GM18507 (cell line): ENCODE measurements around the gene LYZL4.

Experiments used
- DNase-seq: peaks from one replicate; pipeline ENCODE4 v3.0.0; 2011; ENCODE audit warnings: low read depth; ENCODE audit not compliant: insufficient read length; ENCODE audit errors: extremely low spot score
- FAIRE-seq: peaks from 2 replicates; lab custom pipeline; 2011; peaks lifted over from hg19 to GRCh38; lab: Jason Lieb, UNC

The LYZL4 gene

DNA sequence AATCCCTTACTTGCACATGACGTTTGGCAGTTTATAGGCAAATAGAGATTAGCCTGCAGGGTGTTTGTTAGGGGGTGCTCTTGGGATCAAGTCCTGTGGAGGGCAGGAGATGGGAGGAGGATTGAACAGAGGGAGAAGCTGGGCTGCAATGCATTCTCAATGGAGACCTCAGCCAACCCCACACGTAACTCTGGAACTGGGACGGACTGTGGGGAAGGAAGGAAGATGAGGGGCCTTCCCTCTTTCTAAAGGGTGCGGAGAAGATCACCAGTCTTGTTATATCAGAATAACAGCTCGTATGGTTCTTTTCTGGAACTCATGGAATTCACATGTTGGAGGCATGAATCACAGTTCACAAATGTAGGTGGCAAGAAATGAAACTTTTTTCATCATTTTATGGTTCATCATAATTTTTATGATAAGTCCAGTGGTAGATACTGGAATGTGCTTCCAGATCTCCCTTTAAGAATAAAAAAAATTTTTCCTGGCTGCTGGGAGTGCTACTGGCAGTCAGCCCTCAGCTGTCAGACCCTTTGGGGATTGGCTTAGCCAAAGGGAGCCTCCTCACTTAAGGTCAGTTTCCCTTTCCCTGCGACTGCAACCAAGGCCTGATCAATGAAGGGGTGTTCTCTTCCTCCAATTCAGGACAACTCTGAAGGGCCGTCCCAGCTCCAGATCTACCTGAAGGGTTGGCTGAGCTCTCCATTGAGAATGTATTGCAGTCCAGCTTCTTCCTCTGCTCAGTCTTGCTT is 20.5 kb upstream of the LYZL4 start:
- no peak for DNase-seq
- no peak for FAIRE-seq

- no peak for FAIRE-seq
- no peak for DNase-seq
Observed at GRCh38 chr3:42428830-42429229, 18.4 kb upstream of the LYZL4 start.

DNA sequence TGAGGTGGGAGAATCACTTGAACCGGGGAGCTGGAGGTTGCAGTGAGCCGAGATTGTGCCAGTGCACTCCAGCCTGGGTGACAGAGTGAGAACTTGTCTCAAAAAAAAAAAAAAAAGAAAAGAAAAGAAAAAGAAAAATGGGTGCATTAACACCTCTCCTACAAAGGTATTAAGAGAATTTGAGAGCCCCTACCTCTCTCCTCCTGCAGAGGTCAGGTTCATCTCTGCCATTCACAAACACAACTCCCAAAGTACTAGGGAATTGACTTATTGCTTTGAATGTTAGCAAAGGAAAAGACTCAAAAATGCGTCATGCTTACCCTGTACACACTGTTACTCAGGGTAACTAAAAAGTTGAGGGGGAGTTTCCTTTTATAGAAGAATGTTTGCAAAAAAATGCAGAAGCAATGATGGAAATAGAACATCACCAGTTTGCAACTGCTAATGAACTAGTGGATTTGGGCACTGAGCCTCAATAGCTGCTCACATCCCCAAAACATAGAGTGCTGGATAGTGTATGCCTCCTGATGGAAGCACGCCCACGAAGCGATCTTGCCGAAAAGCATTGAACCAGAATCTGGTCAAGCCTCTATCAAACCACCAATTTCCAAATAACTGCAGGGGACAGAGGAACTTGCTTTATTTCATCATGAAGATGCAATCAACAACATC is 15.5 kb upstream of the LYZL4 start:
- DNase-seq (no peak), FAIRE-seq (no peak)

DNA sequence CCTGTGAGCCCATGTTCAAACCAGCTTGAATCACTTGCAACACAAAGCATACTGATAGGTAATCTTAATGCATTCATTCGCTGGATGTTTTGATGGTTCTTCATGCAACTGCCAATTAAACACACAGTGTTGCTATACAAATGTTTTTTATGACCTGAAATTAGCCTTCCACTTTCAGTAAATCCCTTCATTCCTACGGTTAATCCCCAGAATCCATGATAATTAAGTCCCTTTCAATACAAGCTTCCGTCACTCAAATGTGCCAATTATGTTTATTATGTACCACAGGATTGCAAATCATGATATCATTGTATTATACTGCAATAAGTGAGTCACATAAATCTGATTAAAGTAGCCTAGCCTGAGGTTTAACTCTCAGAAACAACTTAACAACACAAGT is 14.5 kb upstream of the LYZL4 start:
- no peak for DNase-seq
- no peak for FAIRE-seq

GRCh38 chr3:42421818-42422796 is 11.7 kb upstream of the LYZL4 start:
- FAIRE-seq (no peak), DNase-seq (no peak)

GRCh38 chr3:42419563-42419962 is 9.2 kb upstream of the LYZL4 start:
- no peak for DNase-seq
- no peak for FAIRE-seq

GRCh38 chr3:42412526-42413155 is 2.2 kb upstream of the LYZL4 start:
- no peak for FAIRE-seq
- DNase-seq, result no peak

DNA sequence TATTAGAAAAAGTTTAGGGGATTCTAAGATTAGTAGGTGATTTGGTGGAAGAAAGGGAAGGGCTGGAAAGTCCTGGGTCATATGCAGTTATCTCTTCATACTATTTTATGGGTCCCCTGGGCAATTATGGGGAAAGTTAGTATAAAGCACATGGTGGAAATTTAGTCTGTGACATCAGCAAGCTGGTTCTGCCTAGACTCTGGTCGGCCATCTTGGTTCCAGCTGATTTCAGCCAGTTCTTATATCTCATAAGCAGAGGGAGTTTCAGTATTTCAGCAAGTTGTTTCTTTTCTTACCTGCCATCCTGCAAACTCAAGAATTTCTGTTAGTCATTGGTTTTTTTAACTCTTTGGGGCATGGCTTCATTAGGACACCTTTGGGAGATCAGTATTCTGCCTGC is 1.0 kb upstream of the LYZL4 start:
- no peak for FAIRE-seq
- no peak for DNase-seq

- DNase-seq (no peak), FAIRE-seq (no peak)
Observed at GRCh38 chr3:42408156-42408555, 2.3 kb downstream of the LYZL4 start.

DNA sequence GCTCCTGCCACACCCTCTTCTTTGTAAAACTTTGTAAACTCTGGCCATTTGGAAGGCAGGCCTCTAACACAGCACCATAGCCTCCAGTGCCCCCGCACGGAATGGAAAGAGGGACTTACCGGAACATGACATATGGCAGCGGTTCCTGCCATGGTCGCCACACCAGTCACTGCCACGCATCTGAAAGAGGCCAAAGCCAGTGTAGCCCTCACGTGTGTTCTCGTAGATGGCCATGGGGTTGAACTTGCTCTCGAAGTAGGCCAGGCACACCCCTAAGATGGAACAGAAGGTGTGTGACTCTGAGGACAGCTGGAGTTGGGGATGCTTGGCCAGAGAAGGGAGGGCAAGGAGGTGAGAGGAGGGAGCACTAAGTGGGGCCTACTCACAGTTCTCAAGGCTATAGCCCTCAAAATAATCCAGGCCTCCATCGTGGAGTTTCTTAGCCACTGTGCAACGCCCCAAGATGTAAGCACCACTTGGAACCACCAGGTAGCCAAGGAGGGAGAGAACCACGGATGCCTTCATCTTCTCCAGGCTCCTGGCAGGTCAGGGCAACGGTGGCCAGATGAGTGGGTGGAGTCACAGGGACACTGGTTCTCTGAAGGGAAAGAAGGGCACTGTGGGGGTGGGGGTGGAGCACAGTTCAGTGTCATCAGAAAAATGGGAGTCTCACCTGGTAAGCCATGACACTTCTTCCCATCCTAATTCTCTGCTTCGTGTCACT is 3.5 kb downstream of the LYZL4 start:
- no peak for FAIRE-seq
- no peak for DNase-seq

GRCh38 chr3:42405857-42406256 is 4.6 kb downstream of the LYZL4 start:
- FAIRE-seq (no peak), DNase-seq (no peak)

DNA sequence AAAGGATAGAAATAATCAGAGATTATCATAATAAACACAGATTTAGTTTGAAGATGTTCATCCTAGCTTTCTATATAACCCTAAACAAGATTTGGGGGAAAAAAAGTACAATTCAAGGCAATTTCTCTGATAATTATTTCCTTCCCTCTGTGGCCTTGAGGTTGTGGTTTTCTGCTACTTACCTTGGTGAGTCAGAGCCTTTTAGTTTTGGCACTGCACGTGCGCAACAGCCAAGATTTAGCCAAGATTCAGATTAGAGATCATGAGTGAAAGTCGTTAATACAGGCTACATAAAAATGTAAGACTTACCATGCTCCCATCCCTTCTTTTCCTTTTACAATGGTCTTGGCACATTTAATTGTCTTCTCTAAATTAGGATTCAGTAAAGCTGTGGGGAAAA is 6.7 kb downstream of the LYZL4 start:
- FAIRE-seq, result no peak

DNA sequence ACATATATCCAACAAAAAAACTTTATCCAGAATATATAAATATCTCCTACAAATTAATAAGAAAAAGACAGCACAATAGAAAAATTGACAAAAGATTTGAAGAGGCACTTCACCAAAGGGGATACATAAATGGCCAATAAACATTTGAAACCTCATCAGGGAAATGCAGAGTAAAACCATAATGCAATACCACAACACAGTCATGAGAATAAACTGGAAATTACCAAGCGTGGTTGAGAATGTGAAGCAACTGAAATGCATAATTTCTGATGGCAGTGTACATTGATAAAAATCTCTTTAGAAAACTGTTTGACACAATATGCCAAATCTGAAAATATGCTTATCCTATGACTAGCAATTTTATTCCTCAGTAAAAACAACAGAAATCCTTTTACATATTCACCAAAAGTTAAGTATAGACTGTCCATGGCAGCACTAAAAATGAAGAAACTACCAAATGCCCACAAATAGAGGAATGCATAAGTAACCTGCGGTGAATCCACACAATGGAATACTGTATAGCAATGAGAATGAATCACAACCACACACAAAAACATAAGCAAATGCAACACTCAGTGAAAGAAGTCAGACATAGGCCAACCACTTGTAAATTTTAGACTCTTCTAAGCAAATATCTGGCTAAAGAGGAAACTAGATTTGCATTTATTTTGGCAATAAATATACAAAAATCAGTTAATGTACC is 7.9 kb downstream of the LYZL4 start:
- no peak for DNase-seq
- FAIRE-seq, result no peak

More for the DNA sequence above, 6.7 kb downstream of the LYZL4 start:
- DNase-seq, result no peak

DNA sequence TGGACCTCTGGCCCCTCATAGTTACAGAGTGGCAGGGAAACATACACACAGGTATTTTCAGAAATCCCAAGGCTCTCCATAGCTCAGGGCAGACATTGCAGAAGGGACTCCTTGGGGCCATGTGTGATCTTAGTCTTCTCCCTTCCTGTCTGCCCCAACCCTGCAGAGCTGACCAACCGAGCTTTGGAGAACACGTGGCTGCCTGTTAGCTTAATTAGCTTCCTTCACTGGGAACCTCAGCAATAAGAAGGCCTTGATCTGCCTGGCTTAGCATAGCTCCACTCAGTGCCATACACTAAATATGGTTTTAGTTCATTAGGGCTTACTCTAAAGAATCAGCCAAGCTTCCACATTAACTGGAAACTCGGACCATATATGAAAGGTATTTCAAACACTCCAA is 12.3 kb downstream of the LYZL4 start:
- FAIRE-seq, result no peak

DNA sequence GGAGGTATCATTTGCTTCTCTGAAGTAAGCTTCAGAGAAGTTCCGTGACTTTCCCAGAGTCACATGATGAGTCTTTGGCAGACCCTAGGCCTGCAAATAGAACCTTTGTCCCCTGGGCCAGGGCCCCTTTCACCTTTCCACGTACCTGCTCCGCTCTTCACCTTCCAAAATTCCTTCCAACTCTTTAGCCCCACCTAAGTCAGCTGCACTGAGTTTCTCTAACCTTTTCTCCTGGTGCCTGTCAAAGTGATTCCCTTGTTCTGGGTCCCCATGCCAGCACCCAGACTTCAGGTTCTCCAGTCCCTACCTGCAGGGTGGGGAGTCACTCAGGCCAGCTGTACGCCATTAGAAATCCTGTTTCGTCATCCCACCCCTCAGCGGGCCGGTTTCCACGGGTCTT is 12.8 kb downstream of the LYZL4 start:
- FAIRE-seq (no peak), DNase-seq (no peak)

More for the DNA sequence above, 12.3 kb downstream of the LYZL4 start:
- DNase-seq, result no peak

DNA sequence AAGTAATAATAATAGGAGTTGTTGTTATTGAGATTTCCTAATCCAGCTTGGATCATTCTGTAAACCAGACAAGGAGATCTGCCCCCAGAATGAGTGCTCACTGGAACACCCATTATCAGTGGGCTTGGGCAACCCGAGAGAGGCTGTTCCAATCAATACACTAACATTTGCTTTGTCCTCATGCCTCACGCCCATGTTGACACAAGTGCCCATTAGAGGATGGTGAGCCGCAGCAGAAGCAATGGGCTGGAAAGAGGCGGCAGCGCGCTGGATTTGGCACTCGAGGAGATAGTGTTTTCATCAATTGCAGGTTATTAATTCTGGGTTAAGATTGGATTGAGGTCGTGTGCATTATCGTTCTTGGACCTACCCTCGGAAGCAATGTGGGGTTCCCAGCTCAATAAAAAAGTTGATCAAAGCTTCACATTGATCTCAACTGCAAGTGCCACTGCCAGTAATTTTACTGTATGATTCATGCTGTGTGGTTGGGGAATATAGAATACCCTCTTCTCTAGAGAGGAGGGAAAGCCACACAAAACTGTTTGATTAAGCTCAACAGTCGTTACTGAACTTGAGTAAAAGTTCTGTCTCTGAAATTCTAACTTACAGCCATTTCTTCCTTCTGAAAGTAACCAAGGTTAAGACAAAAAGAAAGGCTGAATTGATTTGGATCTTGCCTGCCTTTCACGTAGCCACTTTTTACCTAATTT is 15.7 kb downstream of the LYZL4 start:
- FAIRE-seq (no peak), DNase-seq (no peak)

DNA sequence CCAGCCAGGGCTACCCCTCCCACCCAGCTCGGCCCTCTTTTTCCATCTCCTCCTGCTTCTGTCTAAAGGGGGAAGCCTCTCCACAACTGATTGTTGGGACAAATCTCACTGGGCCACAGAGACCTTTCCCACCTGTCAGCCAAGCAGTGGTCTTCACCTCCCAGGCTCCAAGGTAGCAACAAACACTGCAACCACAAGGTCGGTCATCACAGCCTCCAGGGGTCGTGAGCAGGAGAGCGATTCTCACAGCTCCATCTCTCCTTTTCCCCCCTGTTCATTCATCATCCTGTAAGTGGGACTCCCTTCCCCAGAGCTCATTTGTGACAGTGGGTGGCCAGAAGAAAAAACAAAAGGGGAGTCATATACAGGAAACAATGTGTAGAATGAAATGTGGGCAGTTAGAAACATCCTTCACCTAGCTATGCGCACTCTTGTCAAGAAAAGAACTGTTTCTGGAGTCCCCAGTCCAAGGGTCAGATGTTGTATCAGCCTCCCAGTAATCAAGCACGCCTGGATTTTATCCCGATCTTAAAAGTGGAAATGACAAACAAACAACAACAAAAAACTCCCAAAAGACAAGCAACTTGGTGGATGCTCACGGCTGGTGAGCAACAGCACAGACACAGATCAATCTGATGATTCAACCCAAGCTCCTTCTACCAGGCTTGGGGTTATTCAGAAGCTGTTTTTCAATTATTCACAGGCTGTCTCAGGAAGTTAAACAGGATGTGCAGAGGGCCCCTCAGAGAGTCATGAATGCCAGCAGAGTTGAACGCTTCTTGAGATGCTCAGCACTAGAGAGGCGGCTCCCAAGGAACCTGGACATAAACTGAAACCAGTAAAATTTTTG is 22.4 kb downstream of the LYZL4 start:
- DNase-seq (no peak), FAIRE-seq (no peak)
